DND-41 (cell line): ENCODE measurements around the gene HES4.
A peak's percentile ranks its signal among the peaks of the same experiment; 100 is the strongest.

ENCODE experiments used
- ATAC-seq: fragments of 200-7000 bp; cut with Tn5 transposase; 3 replicates; pipeline ENCODE4 v1.9.1; 2021; ENCODE audit warnings: low read depth; ENCODE audit not compliant: insufficient read depth
- DNase-seq: peaks from one replicate; pipeline ENCODE4 v3.0.0-alpha.2; 2020
- H2AFZ ChIP-seq: 2 replicates; pipeline ENCODE4 v1.6.0; 2012; ENCODE audit warnings: low read depth, low read length
- H3K27ac ChIP-seq: 2 replicates; pipeline ENCODE4 v1.5.1; 2012; ENCODE audit warnings: low read length, inconsistent platforms
- H3K27me3 ChIP-seq: fragments of 200-600 bp; sonication (generic); 2 replicates; pipeline ENCODE4 v1.6.0; 2012; ENCODE audit warnings: low read length, mild to moderate bottlenecking, inconsistent platforms; ENCODE audit not compliant: insufficient read depth, poor library complexity
- H3K36me3 ChIP-seq: 2 replicates; pipeline ENCODE4 v1.5.1; 2012; ENCODE audit warnings: low read length, inconsistent platforms; ENCODE audit not compliant: insufficient read depth
- H3K4me1 ChIP-seq: 2 replicates; pipeline ENCODE4 v1.5.1; 2012; ENCODE audit warnings: mild to moderate bottlenecking, low read length; ENCODE audit not compliant: insufficient read depth
- H3K4me2 ChIP-seq: 2 replicates; pipeline ENCODE4 v1.6.0; 2012; ENCODE audit warnings: mild to moderate bottlenecking, moderate library complexity, low read length, inconsistent platforms; ENCODE audit not compliant: insufficient read depth
- H3K4me3 ChIP-seq, 2 experiments: fragments of 200-600 bp in 1 of 2; shearing (Covaris generic) in 1 of 2; 2 replicates each; pipeline ENCODE4 v1.5.1; 2012 to 2016; ENCODE audit warnings: inconsistent platforms in 2 of 2, low read length in 2 of 2, mild to moderate bottlenecking in 2 of 2, low read depth in 1 of 2, moderate library complexity in 1 of 2
- H3K79me2 ChIP-seq: 2 replicates; pipeline ENCODE4 v1.6.0; 2012; ENCODE audit warnings: low read length, inconsistent platforms; ENCODE audit not compliant: insufficient read depth
- H3K9ac ChIP-seq: 2 replicates; pipeline ENCODE4 v1.6.0; 2012; ENCODE audit warnings: low read depth, mild to moderate bottlenecking, inconsistent platforms, low read length, moderate library complexity
- H3K9me3 ChIP-seq: 2 replicates; pipeline ENCODE4 v1.5.1; 2012; ENCODE audit warnings: low read length, moderate library complexity, mild to moderate bottlenecking, inconsistent platforms; ENCODE audit not compliant: insufficient read depth, severe bottlenecking
- H4K20me1 ChIP-seq: 2 replicates; pipeline ENCODE4 v1.6.0; 2012; ENCODE audit warnings: low read length; ENCODE audit not compliant: insufficient read depth
- EZH2 ChIP-seq: IDR thresholded peaks from 3 replicates; pipeline ENCODE4 v1.6.1; 2012; ENCODE audit warnings: borderline replicate concordance, low read depth, mild to moderate bottlenecking, moderate library complexity, low read length, inconsistent platforms; ENCODE audit not compliant: severe bottlenecking
- TF ChIP-seq, protein P1 (sequence below): IDR thresholded peaks from 2 replicates; pipeline ENCODE4 v1.5.1; 2012; ENCODE audit warnings: borderline replicate concordance, low read length, moderate library complexity, mild to moderate bottlenecking; ENCODE audit not compliant: poor library complexity, severe bottlenecking; ENCODE audit errors: extremely low read depth

Gene HES4

DNA sequence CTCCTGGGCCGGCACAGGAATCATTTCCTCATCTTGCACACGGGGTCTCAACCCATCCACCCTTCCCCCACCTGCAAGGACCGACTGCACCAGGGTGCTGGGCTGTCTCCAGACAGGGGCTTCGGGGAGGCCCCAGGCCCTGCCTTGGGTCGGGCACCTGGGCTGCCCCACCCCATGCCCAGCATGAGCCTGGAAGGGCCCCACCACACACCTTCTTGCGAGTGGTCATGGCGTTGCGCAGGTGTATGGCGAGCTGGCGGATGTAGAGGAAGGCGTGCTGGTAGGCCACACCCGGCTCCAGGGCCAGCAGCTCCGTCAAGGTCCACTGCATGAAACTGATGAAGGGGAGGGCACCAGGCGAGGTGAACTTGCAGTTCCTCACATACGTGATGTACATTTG is 47.7 kb downstream of the HES4 start:
- Histone ChIP-seq H3K4me2 (no peak overlapping the region), H3K4me3 (no peak overlapping the region), H3K9ac (no peak overlapping the region), H3K36me3 (peaks cover 100% of the 10 kb centered on the region), H3K27ac (no peak overlapping the region), H3K4me1 (peaks cover 7% of the 10 kb centered on the region), H3K9me3 (no peaks in the 10 kb centered on the region), H3K27me3 (no peaks in the 10 kb centered on the region), H2AFZ (no peak overlapping the region), H4K20me1 (peaks cover 69% of the 10 kb centered on the region), H3K79me2 (peaks cover 17% of the 10 kb centered on the region)
- no peak for TF ChIP-seq EZH2
- TF ChIP-seq, protein P1, sequence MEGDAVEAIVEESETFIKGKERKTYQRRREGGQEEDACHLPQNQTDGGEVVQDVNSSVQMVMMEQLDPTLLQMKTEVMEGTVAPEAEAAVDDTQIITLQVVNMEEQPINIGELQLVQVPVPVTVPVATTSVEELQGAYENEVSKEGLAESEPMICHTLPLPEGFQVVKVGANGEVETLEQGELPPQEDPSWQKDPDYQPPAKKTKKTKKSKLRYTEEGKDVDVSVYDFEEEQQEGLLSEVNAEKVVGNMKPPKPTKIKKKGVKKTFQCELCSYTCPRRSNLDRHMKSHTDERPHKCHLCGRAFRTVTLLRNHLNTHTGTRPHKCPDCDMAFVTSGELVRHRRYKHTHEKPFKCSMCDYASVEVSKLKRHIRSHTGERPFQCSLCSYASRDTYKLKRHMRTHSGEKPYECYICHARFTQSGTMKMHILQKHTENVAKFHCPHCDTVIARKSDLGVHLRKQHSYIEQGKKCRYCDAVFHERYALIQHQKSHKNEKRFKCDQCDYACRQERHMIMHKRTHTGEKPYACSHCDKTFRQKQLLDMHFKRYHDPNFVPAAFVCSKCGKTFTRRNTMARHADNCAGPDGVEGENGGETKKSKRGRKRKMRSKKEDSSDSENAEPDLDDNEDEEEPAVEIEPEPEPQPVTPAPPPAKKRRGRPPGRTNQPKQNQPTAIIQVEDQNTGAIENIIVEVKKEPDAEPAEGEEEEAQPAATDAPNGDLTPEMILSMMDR = no peak
- ATAC-seq (no peak), DNase-seq (no peak)

GRCh38 chr1:951364-951763 is 48.5 kb downstream of the HES4 start:
- Histone ChIP-seq H3K9me3 (no peaks in the 10 kb centered on the region), H3K9ac (no peak overlapping the region), H3K4me2 (no peak overlapping the region), H3K79me2 (peaks cover 8% of the 10 kb centered on the region; the same call in 1 of the 2 replicates), H3K4me3 (no peak overlapping the region), H3K4me1 (no peaks in the 10 kb centered on the region; the same call in 1 of the 2 replicates), H2AFZ (no peak overlapping the region), H4K20me1 (peaks cover 66% of the 10 kb centered on the region), H3K27me3 (no peaks in the 10 kb centered on the region), H3K27ac (no peak overlapping the region), H3K36me3 (peaks cover 99% of the 10 kb centered on the region)
- DNase-seq (no peak), ATAC-seq (no peak)
- TF ChIP-seq, protein P1 = peak; percentile 39
- no peak for TF ChIP-seq EZH2

DNA sequence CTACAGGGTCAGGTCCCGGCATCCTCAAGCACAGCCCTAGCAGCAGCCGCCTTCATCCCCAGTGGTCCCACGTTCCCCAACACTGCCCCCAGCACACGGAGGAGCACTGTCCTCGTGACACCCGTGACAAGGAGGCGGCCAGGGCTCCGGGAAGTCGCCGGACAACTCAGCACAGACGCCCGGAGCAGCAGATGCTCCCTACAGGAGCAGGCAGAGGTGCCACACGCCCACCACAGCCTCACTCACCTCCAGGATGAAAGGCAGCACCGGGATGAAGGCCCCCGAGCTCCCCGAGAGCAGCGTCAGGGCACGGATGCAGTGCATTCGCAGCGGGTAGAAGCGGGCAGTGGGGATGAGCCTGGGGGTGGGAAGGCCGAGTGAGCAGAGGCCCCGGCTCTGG is 49.0 kb downstream of the HES4 start:
- peaks cover 99% of the 10 kb centered on the region for H3K36me3 ChIP-seq

More for the DNA sequence above, 49.0 kb downstream of the HES4 start:
- ATAC-seq (no peak), DNase-seq (no peak)
- Histone ChIP-seq H3K9me3 (no peaks in the 10 kb centered on the region), H2AFZ (no peak overlapping the region), H3K4me3 (no peak overlapping the region), H3K9ac (no peak overlapping the region), H3K4me2 (no peak overlapping the region), H4K20me1 (peaks cover 67% of the 10 kb centered on the region), H3K27me3 (no peaks in the 10 kb centered on the region), H3K79me2 (peaks cover 3% of the 10 kb centered on the region; the same call in 1 of the 2 replicates), H3K27ac (no peak overlapping the region), H3K4me1 (no peaks in the 10 kb centered on the region; the same call in 1 of the 2 replicates)
- TF ChIP-seq, protein P1 = no peak
- TF ChIP-seq EZH2 = no peak
